GM12875 (cell line): Measurements from ENCODE around the gene GNAZ.

Source experiments
- H3K4me3 ChIP-seq: one replicate; pipeline ENCODE4 v1.5.1; 2011; ENCODE audit warnings: low read depth, low read length, control low read depth
- CTCF ChIP-seq: IDR thresholded peaks from 2 replicates; pipeline ENCODE4 v1.5.1; 2011; ENCODE audit warnings: low read depth, mild to moderate bottlenecking, control low read depth, inconsistent platforms, low read length, moderate library complexity, borderline replicate concordance; ENCODE audit not compliant: insufficient read depth

GNAZ gene

GRCh38 chr22:23140385-23140784, 70.1 kb downstream of the GNAZ start:
- H3K4me3 ChIP-seq: no peak overlapping the region
- TF ChIP-seq CTCF: no peak

- H3K4me3 ChIP-seq: no peak overlapping the region
Measured at GRCh38 chr22:23142546-23143105, 72.3 kb downstream of the GNAZ start.

GRCh38 chr22:23143119-23143518, 72.8 kb downstream of the GNAZ start:
- H3K4me3 ChIP-seq: no peak overlapping the region
- TF ChIP-seq CTCF: no peak

More at GRCh38 chr22:23142546-23143105, 72.3 kb downstream of the GNAZ start:
- TF ChIP-seq CTCF: no peak

GRCh38 chr22:23144432-23144831, 74.1 kb downstream of the GNAZ start:
- no peak for TF ChIP-seq CTCF
- no peak overlapping the region for H3K4me3 ChIP-seq

- no peak within 1 kb of the TSS for H3K4me3 ChIP-seq
- TF ChIP-seq CTCF: no peak
Measured at GRCh38 chr22:23144932-23145877, 74.9 kb downstream of the GNAZ start, which contains the start of gene RAB36. RAB36 (plus strand) TSS chr22:23145477; CDS start chr22:23146617, 1,140 bp downstream.

- no peak overlapping the region for H3K4me3 ChIP-seq
- TF ChIP-seq CTCF: no peak
Measured at GRCh38 chr22:23145878-23146470, 75.7 kb downstream of the GNAZ start.
